Common myeloid progenitor, CD34-positive (primary cell): ENCODE data around the gene NELL2.
A peak's percentile ranks its signal among the peaks of the same experiment; 100 is the strongest.

Source experiments
- CTCF ChIA-PET: fragments of 350-600 bp; sonication (Branson Sonifier 250); formaldehyde crosslinking; loops from one replicate; lab custom pipeline; 2021; ENCODE audit warnings: antibody characterized with exemption; lab: Charles Lee
- POLR2A ChIA-PET: fragments of 350-600 bp; sonication (Branson Sonifier 250); formaldehyde crosslinking; loops from one replicate; lab custom pipeline; 2021; ENCODE audit warnings: antibody characterized with exemption; lab: Charles Lee
- DNase-seq, 3 donors: peaks; one replicate each; pipeline versions ENCODE4 v3.0.0 to v3.0.0-alpha.2; 2013
- H3K27ac ChIP-seq, 2 experiments: 1 replicate in 1 of 2; 2 replicates in 1 of 2; pipeline ENCODE4 v1.7.0; 2013; ENCODE audit warnings: inconsistent platforms in 2 of 2, low read length in 2 of 2, mild to moderate bottlenecking in 2 of 2, low read depth in 1 of 2, moderate library complexity in 1 of 2; ENCODE audit not compliant: severe bottlenecking in 2 of 2, insufficient read depth in 1 of 2, poor library complexity in 1 of 2
- H3K27me3 ChIP-seq, 5 experiments: replicated peaks in 2 of 5; 1 replicate in 3 of 5; 2 replicates in 2 of 5; pipeline versions ENCODE4 v1.6.1 to v1.7.0; 2013; ENCODE audit warnings: low read length in 4 of 5, mild to moderate bottlenecking in 2 of 5, moderate library complexity in 2 of 5, inconsistent platforms in 1 of 5; ENCODE audit not compliant: insufficient read depth in 5 of 5, control insufficient read depth in 4 of 5
- H3K36me3 ChIP-seq, 4 experiments: 1 replicate in 2 of 4; 2 replicates in 2 of 4; pipeline versions ENCODE4 v1.6.1 to v1.7.0; 2013; ENCODE audit warnings: low read length in 3 of 4, control low read depth in 1 of 4, mild to moderate bottlenecking in 1 of 4; ENCODE audit not compliant: control insufficient read depth in 4 of 4, insufficient read depth in 4 of 4
- H3K4me1 ChIP-seq, 4 experiments: 1 replicate in 3 of 4; 2 replicates in 1 of 4; pipeline versions ENCODE4 v1.6.1 to v1.7.1; 2013; ENCODE audit warnings: low read length in 3 of 4, mild to moderate bottlenecking in 3 of 4, control low read depth in 1 of 4, inconsistent platforms in 1 of 4, moderate library complexity in 1 of 4; ENCODE audit not compliant: control insufficient read depth in 4 of 4, insufficient read depth in 4 of 4; ENCODE audit errors: control extremely low read depth in 1 of 4
- H3K4me3 ChIP-seq, 7 experiments: 1 replicate in 4 of 7; 2 replicates in 3 of 7; pipeline versions ENCODE4 v1.5.1 to v1.7.0; 2013; ENCODE audit warnings: mild to moderate bottlenecking in 7 of 7, low read length in 6 of 7, moderate library complexity in 6 of 7, inconsistent platforms in 2 of 7, low read depth in 2 of 7, control low read depth in 1 of 7; ENCODE audit not compliant: insufficient read depth in 4 of 7, control insufficient read depth in 1 of 7; ENCODE audit errors: extremely low read depth in 1 of 7
- H3K9me3 ChIP-seq, 5 experiments: 1 replicate in 4 of 5; 2 replicates in 1 of 5; pipeline versions ENCODE4 v1.6.1 to v1.7.1; 2013; ENCODE audit warnings: low read length in 4 of 5, mild to moderate bottlenecking in 2 of 5, inconsistent platforms in 1 of 5, low read depth in 1 of 5, moderate library complexity in 1 of 5; ENCODE audit not compliant: control insufficient read depth in 4 of 5, insufficient read depth in 2 of 5; ENCODE audit errors: control extremely low read depth in 1 of 5
- WGBS: methylation state at CpG from one replicate; pipeline ENCODE4 v1.1.5; 2013; ENCODE audit not compliant: insufficient coverage; 5-methylcytosine and 5-hydroxymethylcytosine counted together

The NELL2 gene

DNA sequence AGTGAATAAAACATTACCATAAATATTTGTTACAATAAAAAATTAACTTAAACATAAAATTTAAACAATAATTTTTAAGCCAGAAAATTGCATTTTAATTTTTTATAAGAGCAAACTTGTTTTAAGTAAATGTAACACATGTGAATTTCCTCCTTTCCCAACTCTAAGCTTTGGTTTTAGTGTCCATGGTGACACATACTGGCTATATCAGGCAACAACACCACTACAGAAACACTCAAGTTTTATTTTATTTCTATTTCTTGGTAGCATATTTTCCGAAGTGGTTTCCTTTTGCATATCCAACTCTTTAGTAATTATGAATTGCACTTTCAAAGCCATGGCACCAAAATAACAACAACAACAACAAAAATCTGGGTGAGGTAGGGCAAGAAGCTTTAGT, 2.2 kb downstream of the NELL2 start:
- peak in 2 of 3 donors; percentile 26 to 45 for DNase-seq

GRCh38 chr12:44869503-44869902, 6.6 kb downstream of the NELL2 start:
- Histone ChIP-seq H3K4me1 (no peaks in the 10 kb centered on the region), H3K9me3 (peaks cover 0 to 5% (median 0%) of the 10 kb centered on the region in 5 experiments), H3K27ac (no peak overlapping the region), H3K27me3 (peaks cover 0 to 22% (median 10%) of the 10 kb centered on the region in 5 experiments), H3K4me3 (no peak overlapping the region), H3K36me3 (no peaks in the 10 kb centered on the region)
- DNase-seq = no peak
- ChIA-PET POLR2A (no interaction called here), CTCF (interaction anchor here (1.1 kb wide), 1 partner anchor 16 kb away, joined by 3 read pairs; no protein-coding TSS in a partner anchor)

More for the DNA sequence above, 2.2 kb downstream of the NELL2 start:
- H3K4me3 ChIP-seq = no peak overlapping the region
- peaks cover 0 to 10% (median 0%) of the 10 kb centered on the region in 5 experiments for H3K9me3 ChIP-seq
- H3K36me3 ChIP-seq = no peaks in the 10 kb centered on the region
- WGBS = no CpG with 5 or more reads among the region's 1 CpG
- ChIA-PET CTCF (interaction anchor here (1.6 kb wide), 1 partner anchor 11 kb away, joined by 6 read pairs; no protein-coding TSS in a partner anchor), POLR2A (no interaction called here)
- peaks cover 8 to 57% (median 36%) of the 10 kb centered on the region in 5 experiments for H3K27me3 ChIP-seq
- H3K27ac ChIP-seq = no peak overlapping the region
- peaks cover 0 to 23% (median 16%) of the 10 kb centered on the region in 4 experiments for H3K4me1 ChIP-seq

DNA sequence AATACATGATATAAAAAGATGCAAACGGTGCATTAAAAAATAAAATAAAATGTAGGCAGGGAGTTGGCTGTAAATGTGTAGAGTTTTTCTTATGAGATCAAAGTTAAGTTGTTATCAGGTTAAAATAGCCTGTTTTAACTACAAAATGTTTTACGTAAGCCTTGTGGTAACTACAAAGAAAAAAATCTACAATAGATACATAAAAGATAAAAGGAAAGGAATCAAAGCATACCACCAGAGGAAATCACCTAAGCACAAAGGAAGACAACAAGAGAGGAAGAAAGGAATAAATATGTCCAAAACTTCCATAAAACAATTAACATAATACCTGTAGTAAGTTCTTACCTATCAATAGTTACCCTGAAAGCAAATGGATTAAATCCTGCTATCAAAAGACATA, 12.2 kb downstream of the NELL2 start:
- POLR2A ChIA-PET = no interaction called here
- peaks cover 0 to 12% (median 5%) of the 10 kb centered on the region in 5 experiments for H3K9me3 ChIP-seq
- WGBS = no CpG with 5 or more reads among the region's 2 CpGs
- CTCF ChIA-PET = no interaction called here
- H3K36me3 ChIP-seq = no peaks in the 10 kb centered on the region
- H3K27ac ChIP-seq = no peak overlapping the region
- H3K4me1 ChIP-seq = no peaks in the 10 kb centered on the region
- DNase-seq = no peak
- H3K4me3 ChIP-seq = no peak overlapping the region
- H3K27me3 ChIP-seq = no peaks in the 10 kb centered on the region

DNA sequence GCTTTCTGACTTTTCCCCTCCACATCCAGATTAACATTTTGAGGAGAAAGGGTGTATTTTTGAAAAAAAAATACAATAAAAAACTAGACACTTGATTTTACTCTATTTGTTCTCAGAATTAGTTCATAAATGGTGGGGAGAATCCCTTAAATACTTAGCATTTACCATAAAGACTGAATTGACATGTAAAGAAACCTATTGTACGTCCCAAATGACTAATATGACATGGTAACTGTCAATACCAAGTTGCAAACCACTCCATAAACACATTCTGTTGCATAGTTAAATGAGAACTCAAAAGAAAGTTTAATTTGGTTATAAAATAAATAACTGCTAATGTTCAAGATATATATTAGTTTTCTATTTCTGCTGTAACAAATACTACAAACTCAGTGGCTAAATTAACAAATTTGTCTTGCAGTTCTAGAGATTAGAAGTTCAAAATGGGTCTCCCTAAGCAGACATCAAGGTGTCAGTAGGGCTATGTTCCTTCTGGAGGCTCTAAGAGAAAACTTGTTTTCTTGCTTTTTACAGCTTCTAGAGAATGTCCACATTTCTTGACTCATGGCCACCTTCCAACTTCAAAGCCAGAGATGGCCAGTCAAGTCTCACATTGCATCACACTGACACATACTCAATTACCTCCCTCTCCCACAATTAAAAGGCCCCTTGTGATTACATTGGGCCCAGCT, 16.0 kb downstream of the NELL2 start:
- no peaks in the 10 kb centered on the region for H3K36me3 ChIP-seq
- CTCF ChIA-PET = no interaction called here
- no CpG with 5 or more reads among the region's 1 CpG for WGBS
- no peak for DNase-seq
- no peaks in the 10 kb centered on the region for H3K4me1 ChIP-seq
- H3K4me3 ChIP-seq = no peak overlapping the region
- POLR2A ChIA-PET = no interaction called here
- no peaks in the 10 kb centered on the region for H3K27me3 ChIP-seq
- H3K9me3 ChIP-seq = peaks cover 0 to 12% (median 1%) of the 10 kb centered on the region in 5 experiments
- no peak overlapping the region for H3K27ac ChIP-seq

GRCh38 chr12:44858226-44858855, 17.8 kb downstream of the NELL2 start:
- no peaks in the 10 kb centered on the region for H3K36me3 ChIP-seq
- no peaks in the 10 kb centered on the region for H3K4me1 ChIP-seq
- H3K4me3 ChIP-seq = no peak overlapping the region
- CTCF ChIA-PET = no interaction called here
- no peak for DNase-seq
- POLR2A ChIA-PET = no interaction called here
- H3K27me3 ChIP-seq = no peaks in the 10 kb centered on the region
- 100% methylated on average over 2 of the region's 4 CpGs for WGBS
- H3K27ac ChIP-seq = no peak overlapping the region
- H3K9me3 ChIP-seq = peaks cover 0 to 10% (median 1%) of the 10 kb centered on the region in 5 experiments

DNA sequence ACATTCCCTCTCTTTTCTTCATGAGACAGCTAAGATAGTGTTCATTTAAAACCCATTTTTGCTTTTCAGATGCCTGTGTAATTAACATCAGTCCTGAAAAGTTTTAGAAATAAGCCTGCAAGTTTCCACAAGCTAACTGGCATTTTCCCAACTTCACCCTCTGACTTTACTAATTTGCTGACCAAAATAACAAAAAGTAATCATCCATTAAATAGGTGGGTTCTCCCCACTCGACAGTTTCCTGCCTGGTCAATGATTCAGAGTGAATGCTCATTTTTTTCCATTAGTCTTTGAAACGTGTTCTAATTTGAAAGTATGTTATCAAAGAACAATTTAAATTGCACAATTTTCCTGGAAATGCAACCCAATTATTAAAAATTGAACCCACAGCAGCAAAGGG, 23.6 kb downstream of the NELL2 start:
- Histone ChIP-seq H3K9me3 (no peaks in the 10 kb centered on the region), H3K27me3 (peaks cover 0 to 4% (median 0%) of the 10 kb centered on the region in 5 experiments), H3K4me1 (no peaks in the 10 kb centered on the region), H3K4me3 (no peak overlapping the region), H3K36me3 (no peaks in the 10 kb centered on the region), H3K27ac (no peak overlapping the region)
- no peak for DNase-seq
- CTCF ChIA-PET = no interaction called here
- POLR2A ChIA-PET = no interaction called here
- no CpG with 5 or more reads among the region's 2 CpGs for WGBS

DNA sequence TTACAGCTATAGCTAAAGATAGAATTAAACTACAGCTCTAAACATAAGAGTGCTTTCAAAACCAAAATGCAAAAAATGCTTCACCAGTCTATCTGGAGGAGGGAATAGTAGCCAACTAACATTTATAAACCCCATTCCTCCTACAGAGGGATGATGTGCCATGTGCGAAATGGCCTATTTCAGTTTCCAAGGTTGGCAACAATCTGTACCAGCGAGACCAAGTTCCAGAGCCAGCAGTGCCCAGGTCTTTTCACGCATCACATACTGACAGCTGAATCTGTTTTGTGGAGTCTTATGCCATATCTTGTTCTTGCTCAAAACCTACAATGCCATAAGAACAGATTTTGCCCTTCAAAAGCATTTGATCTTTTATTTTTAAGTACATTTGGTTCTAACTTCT, 24.5 kb downstream of the NELL2 start:
- POLR2A ChIA-PET = no interaction called here
- no peaks in the 10 kb centered on the region for H3K9me3 ChIP-seq
- DNase-seq = no peak
- CTCF ChIA-PET = no interaction called here
- no peaks in the 10 kb centered on the region for H3K36me3 ChIP-seq
- H3K27ac ChIP-seq = no peak overlapping the region
- peaks cover 0 to 4% (median 0%) of the 10 kb centered on the region in 5 experiments for H3K27me3 ChIP-seq
- H3K4me3 ChIP-seq = no peak overlapping the region
- no peaks in the 10 kb centered on the region for H3K4me1 ChIP-seq
- 96% methylated on average over 3 of the region's 3 CpGs for WGBS
